ENCODE data around the gene SCUBE2.
"Not testable (repeated sequence)": the region's sequence is repeated elsewhere in the genome, so short reads cannot be mapped to it uniquely, and the experiment has no call there.

SCUBE2 gene

DNA sequence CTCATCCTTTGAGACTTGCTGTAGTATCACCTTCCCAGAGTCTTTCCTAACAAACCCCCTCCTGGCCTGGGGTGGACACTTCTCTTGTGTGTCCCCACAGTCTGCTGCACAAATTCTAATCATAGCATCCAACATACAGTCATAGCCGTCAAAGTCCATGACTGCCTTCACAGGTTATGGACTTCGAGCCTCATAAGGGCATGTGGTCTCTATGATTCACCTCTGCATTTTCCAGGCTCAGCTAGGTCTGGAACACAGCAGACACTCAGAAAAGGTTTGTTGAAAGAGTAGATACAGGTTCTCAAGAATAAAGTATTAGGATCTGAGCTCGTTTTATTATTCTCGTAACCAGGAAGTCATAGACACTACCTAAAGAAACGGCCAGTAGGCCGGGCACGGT is 13.2 kb upstream of the SCUBE2 start:
- no peak for DNase-seq (ENCODE audit: low read depth, low spot score)

DNA sequence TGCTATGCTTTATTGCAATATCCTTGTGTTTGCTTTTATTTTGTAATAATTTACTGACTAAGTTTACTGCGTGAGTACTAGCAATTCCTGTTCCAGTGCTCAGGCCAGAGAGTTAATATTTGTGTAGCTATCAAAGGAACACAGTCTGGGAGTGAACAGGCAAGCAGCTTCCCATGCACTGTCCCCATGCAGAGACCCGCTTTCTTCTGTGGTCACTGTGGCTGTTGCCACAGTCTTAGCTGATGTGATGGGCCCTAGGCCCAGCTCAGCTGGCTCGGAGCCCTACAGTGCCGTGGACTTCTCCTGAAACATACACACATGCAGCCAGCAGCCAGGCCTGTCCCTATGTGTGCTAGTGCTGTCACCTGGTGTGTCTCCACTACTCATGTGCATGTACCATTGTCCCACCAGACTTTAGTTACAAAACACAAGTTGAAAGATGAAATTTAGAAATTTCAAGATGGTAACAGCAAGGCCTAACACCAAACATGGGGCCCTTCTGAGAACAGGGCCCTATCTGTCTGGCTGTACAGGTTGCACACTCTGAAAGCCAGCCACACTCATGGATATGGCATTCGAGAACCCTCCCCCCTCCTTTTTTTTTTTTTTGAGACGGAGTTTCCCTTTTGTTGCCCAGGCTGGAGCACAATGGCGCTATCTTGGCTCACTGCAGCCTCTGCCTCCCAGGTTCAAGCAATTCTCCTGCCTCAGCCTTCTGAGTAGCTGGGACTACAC is 12.3 kb upstream of the SCUBE2 start:
- DNase-seq (ENCODE audit: low read depth, low spot score): no peak

DNA sequence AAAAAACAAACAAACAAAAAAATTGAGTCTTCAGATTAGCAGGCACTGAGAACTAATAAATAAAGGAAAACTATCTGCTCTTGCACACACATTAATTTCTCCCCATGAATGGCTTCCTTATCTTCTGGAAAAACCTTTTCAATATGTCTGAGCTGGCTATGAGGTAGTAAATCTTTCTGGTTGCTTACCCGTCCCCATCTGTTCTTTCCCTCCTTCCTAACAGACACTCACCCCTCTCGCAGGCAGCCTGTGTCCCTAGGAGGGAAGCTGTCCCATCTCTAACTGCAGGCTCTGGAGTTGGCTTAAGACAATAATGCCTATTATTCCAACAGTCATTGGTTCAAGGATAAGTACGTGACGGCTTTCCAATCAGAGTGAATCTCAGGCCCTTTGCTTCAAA is 8.2 kb upstream of the SCUBE2 start:
- no peak for DNase-seq (ENCODE audit: low read depth, low spot score)

DNA sequence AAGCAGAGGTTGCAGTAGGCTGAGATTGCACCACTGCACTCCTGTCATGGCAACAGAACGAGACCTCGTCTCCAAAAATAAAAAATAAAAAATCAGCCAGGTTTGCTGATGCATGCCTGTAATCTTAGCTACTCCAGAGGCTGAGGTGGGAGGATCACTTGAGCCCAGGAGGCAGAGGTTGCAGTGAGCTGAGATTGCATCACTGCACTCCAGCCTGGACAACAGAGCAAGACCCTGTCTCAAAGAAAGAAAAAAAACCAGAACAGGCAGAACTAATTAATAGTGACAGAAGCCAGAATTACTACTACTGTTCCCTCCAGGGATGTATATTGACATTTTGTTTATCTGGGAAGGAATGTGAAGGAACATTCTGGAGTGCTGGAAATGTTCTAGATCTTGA is 7.1 kb upstream of the SCUBE2 start:
- not testable (repeated sequence) for DNase-seq (ENCODE audit: low read depth, low spot score)

DNA sequence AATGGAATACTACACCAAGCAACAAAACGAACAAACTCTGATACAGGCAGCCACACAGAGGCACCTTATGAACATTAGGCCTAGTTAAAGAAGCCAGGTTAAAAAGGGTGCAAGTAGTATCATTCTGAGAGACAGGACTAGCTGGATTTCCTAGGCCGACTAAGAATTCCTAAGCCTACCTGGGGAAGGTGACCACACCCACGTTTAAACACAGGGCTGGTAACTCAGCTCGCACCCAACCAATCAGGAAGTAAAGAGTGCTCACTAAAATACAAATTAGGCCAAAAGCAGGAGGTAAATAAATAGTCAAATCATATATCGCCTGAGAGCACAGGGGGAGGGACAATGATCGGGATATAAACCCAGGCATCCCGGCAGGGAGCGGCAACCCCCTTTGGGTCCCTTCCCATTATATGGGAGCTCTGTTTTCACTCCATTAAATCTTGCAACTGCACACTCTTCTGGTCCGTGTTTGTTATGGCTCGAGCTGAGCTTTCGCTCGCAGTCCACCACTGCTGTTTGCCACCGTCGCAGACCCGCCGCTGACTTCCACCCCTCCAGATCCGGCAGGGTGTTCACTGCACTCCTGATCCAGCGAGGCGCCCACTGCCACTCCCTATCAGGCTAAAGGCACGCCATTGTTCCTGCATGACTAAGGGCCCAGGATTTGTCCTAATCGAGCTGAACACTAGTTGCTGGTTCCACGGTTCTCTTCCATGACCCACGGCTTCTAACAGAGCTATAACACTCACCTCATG is 6.0 kb upstream of the SCUBE2 start:
- not testable (repeated sequence) for DNase-seq (ENCODE audit: low read depth, low spot score)

DNA sequence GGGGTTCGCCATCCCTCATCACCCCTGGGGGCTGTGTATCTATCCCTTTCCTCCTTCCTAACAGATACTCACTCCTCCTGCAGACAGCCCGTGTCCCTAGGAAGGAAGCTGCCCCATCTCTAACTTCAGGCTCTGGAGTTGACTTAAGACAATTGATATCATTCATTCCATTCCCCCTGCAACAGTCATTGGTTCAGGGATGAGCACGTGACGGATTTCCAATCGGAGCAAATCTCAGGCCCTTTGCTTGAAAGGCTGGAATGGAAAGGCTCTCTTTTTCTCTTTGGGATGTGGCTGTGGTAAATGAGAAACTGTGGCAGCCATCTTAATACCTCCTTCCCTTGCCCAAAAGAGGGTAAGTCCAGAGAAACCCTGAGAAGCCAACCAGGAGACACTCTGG is 5.0 kb upstream of the SCUBE2 start:
- DNase-seq (ENCODE audit: low read depth, low spot score): no peak

DNA sequence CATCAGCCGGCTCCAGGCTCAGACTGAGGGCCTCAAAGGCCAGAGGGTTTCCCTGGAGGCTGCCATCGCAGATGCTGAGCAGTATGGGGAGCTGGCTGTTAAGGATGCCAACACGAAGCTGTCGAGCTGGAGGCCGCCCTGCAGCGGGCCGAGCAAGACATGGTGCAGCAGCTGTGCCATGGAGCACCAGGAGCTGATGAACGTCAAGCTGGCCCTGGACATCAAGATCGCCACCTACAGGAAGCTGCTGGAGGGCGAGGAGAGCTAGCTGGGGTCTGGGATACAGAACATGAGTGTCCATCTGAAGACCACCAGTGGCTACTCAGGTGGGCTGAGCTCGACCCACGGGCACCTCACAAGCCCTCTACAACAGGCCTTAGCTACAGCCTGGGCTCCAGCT is 4.0 kb upstream of the SCUBE2 start:
- DNase-seq (ENCODE audit: low read depth, low spot score): no peak

DNA sequence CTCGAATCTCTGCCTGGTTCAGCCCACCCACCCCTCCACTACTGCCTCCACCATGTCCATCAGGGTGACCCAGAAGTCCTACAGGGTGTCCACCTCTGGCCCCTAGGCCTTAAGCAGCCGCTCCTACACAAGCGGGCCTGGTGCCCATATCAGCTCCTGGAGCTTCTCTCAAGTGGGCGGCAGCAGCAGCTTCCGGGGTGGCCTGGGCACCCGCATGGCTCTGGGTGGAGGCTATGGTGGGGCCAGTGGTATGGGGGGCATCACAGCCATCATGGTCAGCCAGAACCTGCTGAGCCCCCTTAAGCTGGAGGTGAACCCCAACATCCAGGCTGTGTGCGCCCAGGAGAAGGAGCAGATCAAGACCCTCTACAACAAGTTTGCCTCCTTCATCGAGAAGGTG is 3.0 kb upstream of the SCUBE2 start:
- no peak for DNase-seq (ENCODE audit: low read depth, low spot score)

DNA sequence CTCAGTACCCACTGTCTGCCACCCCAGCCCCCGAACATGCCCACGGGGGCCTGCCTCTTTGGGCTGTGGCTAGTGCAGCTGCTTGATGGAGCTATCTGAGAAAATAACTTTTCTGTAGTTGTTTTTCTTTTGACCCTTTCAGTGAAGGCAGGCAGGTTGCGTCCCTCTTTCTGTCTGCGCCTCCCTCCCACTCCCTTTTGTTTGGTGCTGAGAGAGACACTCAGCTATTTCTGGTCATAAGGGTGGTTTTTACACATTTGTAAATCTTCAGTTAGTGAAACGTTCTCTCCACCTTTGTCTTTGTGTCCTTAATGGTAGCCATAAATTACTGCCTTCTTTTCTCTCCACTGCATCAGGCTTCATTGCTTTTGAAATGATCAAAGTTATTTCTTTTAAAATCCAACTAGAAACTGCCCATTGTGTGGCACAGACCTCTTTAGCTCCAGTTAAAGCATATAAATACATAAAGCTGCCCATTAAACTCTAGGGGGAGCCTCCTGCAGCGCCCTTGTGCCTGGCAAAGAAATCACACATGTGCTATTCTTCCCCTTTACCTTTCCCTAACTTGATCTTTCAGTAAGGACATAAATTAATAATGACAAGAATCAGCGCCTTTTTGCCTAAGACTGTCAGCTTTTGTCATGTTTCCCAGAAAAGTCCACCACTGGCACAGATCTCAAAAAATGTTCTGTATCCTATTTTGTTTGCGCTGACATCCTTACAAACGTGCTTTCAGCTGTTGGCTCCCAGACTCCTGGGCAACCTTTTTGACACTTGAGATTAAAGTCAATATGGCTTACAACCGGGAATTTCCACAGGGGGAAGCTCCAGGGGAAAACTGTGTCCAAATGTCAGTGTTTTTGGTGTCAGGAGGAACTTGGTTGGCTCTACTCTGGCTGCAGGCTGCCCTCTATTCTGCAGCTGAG is 1.7 kb upstream of the SCUBE2 start:
- peak; percentile 22 for DNase-seq (ENCODE audit: low read depth, low spot score)

DNA sequence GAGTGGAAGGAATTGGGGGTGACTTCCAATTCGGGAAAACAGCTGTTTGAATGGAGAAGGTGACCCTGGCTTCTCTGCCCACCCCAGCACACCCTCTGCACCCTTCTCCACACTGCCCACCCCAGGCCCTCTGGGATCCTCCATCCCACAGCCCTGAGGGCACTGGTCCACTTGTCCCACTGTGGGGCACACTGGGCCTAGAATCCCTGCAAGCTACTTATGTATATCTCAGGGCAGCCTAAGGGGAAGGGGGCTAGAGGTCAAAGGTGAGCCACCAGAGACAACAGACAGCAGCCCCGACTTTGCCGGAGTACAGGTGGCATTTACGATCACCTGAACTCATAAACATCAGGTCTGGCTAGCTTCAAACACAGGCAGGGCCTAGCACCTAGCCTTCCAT is 673 bp upstream of the SCUBE2 start:
- no peak for DNase-seq (ENCODE audit: low read depth, low spot score)

DNA sequence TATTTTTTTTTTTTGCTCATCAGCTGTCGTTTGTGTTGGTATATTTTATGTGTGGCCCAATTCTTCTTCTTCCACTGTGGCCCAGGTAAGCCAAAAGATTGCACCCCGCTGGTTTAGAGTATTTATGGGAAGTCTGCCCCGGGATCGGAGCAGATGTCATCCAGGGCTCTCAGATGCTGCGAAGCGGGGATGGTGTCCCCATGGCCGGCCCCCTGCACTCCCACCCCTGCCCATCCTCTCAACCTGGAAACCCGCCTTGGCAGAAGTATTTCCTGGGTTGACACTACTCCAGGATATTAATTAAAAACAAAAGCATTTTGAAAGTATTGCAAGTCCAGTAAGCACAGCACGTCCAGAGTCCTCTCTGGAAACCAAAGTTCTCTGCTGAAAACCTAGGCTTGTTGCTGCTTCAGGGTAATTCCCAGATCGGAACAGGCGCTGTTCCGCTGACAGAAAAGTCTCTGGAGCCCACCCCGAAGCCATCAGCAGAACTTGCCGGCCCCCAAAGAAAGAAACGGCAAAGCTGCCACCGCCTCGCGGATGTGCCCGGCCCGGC is 833 bp downstream of the SCUBE2 start:
- DNase-seq (ENCODE audit: low read depth, low spot score): peak; percentile 27

DNA sequence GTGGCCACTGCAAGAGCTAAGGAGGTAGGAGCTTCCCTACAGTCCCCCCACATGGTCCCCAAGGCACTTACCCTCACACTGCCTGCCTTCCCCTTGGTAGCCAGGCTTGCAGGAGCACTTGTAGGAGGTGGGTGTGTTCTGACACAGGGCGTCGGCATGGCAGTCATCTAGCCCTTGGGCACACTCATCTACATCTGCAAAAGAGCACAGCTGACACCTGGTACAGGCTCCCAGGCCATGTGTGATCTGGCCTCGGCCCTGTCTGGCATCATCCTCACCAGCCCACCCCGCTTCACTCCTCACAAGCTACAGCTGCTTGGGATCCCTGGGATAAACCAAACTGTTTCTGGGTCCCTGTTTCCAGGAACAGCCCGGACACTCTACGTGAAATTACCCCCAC is 1.8 kb downstream of the SCUBE2 start:
- no peak for DNase-seq (ENCODE audit: low read depth, low spot score)

DNA sequence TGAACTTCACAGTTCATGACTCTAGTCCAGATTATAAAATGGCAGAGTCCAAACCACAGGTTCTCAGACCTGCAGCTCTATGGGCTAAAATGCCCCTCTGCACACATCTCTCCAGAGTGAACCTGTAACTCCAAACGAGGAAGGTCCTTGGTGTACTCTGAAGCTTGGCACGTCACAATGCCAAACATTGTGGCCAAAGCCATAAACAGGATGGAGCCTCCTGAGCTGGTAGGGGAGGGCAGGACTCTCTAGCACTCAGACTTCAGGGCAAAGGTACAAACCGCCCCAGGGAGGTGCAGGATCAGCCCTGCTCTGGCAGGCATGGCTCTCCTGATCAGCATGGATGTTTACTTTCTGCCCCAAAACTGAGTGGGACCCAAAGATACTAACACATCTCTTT is 2.3 kb downstream of the SCUBE2 start:
- no peak for DNase-seq (ENCODE audit: low read depth, low spot score)

DNA sequence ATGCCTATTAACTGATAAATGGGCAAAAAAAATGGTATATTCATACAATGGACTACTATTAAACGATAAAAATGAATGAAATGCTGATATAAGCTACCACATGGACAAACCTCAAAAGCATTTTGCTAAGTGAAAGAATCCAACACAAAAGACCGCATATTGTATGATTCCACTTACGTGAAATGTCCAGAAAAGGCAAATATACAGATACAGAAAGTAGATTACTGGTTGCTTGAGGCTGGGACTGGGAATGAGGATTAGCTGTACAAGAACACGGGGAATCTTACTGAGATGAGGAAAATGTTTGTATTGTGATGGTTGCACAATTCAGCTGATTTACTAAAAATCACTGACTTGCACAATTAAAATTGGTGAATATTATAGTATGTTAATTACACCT is 8.8 kb downstream of the SCUBE2 start:
- no peak for DNase-seq (ENCODE audit: low read depth, low spot score)

DNA sequence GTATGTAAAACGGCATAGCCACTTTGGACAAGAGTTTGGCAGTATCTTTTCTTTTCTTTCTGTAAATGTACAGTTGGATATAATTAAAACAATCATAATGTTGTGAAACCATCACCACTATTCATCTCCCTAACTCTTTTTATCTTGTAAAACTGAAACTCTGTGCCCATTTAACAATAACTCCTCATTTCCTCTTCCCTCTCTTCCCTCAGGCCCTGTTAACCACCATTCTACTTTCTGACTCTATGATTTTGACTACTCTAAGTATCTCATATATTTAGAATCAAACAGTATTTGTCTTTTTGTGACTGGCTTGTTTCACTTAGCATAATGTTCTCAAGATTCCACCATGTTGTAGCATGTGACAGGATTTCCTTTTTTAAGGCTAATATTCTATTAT is 10.2 kb downstream of the SCUBE2 start:
- DNase-seq (ENCODE audit: low read depth, low spot score): no peak

DNA sequence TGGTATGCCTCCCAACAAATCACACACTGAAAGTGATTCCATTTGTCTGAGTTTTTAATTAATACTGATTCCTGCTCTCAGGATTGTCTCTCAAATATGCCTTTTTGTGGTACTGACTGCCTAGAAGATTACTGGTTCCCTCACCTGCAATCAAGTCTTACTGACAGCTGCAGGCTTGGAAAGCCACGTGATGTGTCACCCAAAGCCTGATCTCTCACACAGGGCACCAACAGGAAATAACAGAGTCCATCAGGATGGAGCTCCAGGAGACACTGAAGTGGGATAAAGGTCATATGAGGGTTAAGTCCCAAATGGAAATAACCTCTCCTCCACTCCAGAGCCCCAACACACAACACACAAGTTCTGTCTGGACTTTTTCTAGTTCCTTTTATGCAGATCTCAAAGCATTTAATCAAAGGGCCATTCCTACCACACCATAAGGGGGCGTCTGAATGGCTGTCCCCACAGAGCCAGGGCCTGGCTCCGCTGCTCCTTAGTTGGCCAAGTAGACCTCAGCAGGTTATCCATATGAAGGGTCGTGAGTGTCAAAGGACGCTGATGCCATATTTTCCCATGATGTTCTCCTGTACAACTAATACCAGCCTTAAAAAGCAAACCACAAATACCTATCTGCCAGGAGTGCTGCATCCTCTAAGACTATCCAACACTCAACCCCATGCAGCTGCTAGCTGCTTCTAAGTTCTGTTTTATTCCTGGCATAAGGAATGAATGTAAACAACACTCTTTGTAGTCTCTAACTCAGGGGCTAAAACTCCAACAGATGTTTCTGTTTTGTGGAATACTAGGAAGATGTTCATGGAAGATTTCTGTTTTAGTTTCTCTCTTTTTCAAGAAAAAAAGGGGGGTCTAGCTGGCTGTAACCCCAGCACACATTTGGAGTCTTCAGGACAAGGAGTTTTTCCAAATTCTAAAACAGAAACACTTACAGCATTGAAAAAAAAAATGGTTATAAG is 13.0 kb downstream of the SCUBE2 start:
- no peak for DNase-seq (ENCODE audit: low read depth, low spot score)

DNA sequence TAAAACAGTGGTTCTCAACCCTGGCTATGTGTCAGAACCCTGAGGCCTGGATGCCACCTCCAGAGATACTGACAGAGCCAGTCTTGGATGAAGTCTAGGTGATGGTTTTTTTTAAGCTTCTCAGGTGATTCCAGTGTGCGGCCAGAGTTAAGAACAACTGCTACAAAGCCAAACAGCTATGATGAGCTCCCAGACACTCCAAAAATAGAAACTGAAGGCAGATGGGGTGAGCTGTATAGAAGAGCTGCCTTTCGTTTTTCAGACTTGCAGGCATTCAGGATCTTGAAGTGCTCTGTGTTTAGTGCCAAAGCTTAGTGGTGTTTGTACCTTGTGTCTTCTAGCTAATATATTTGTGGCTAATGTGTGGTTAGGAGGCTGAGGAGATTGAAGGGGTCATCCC is 14.2 kb downstream of the SCUBE2 start:
- no peak for DNase-seq (ENCODE audit: low read depth, low spot score)

DNA sequence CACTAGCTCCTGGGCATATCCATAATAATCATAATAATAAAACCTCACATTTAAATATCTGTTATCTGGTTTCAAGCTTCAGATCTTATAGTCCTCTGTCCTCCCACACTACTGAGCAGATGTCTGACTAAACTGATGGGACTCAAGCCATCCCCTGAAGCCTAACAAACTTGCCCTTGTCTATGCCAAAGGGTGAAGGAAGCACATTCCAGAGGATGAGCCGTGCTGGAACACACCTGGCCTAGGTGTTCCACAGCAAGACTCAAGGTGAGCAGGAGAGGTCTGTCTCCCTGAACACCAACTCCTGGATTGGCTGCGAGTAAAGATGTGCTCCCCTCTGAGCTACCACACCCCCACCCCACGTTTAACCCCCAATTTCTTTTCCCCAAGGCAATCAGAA is 14.7 kb downstream of the SCUBE2 start:
- DNase-seq (ENCODE audit: low read depth, low spot score): no peak

DNA sequence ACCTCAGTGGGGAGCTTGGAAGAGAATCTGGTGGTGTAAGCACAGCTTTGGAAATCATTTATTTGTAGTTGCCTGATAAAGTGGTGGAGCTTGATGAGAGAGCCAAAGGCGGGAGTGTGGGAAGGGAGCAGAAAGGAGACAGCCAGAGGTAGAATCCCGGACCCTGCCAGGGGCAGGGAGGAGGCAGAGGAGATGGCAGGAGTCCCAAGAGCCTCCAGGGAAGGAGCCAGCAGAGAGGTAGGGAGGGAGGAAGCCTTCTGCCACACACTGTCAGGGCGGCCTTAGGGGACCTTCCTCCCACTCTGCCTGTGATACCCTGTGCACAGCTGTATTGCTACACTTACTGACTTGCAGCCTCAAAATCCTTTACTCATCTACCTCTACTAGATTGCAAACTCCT is 15.4 kb downstream of the SCUBE2 start:
- DNase-seq (ENCODE audit: low read depth, low spot score): no peak

DNA sequence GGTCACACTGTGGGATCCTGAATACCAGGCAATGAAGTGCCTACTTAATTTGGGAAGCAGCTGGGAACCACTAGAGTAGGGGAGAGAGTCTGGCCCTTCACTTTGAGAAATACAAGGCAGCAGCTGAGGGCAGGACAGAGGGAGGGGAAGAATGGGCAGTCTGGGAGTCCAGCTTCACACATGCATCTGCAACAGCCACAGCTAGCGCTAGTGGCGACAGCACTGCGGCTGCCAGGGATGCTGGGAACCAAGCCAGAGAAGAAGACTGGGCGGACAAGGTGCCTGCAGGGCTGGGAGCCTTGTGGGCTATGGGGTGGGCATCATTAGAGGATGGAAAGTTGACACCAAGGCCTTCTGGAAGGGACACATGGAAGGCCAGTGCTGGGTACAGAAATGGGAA is 15.8 kb downstream of the SCUBE2 start:
- peak; percentile 28 for DNase-seq (ENCODE audit: low read depth, low spot score)
